Bronchial epithelial cell (primary cell): ENCODE data around the gene KRTAP10-7. TPM values are rescaled to one million over a fixed set of nuclear protein-coding genes. Genes with fewer than 3 reads are reported as not detected.

ENCODE experiments used
- DNase-seq: peaks from one replicate; pipeline ENCODE4 v3.0.0-alpha.2; 2010; ENCODE audit warnings: low read depth
- FAIRE-seq: peaks from 2 replicates; lab custom pipeline; 2011; peaks lifted over from hg19 to GRCh38; lab: Jason Lieb, UNC
- H3K27me3 ChIP-seq: 2 replicates; pipeline ENCODE4 v1.5.1; 2011; ENCODE audit warnings: low read length; ENCODE audit not compliant: control insufficient read depth, insufficient read depth
- H3K36me3 ChIP-seq: 2 replicates; pipeline ENCODE4 v1.5.1; 2011; ENCODE audit warnings: low read length; ENCODE audit not compliant: control insufficient read depth, insufficient read depth
- H3K4me3 ChIP-seq: 2 replicates; pipeline ENCODE4 v1.5.1; 2011; ENCODE audit warnings: mild to moderate bottlenecking, low read depth, low read length, control low read depth
- total RNA-seq: library from RNA; depleted of rRNA; stranded (reverse); fragments of >200 nt; gene quantifications from 2 replicates; pipeline ENCODE4 v1.2.1, GENCODE V29; 2014
- TF ChIP-seq, protein P1 (sequence below): IDR thresholded peaks from 2 replicates; pipeline ENCODE4 v1.5.1; 2011; ENCODE audit warnings: mild to moderate bottlenecking, moderate library complexity, low read length, control low read depth, inconsistent platforms; ENCODE audit not compliant: insufficient read depth, severe bottlenecking

Gene KRTAP10-7
- total RNA-seq, 1 donor from 2014 or later = not detected

DNA sequence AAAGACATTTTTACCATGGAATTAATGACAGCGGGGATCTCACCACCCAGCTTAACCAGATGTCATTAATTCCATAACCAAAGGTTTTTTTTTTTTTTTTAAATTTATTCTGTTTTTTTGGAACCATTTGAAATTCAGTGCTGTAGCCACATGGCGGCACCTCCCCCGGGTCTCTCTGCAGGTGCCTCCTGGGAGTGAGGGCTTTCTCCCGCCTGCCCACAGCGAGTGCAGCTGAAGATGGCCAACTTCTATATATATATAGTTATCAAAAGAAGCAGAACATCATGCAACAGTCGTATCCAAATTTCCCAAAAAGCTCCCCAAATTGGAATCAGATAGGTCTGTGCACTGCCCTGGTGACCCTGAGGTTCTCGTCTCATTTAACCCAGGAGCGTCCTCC is 15.1 kb downstream of the KRTAP10-7 start:
- Histone ChIP-seq H3K36me3 (no peaks in the 10 kb centered on the region), H3K27me3 (no peaks in the 10 kb centered on the region), H3K4me3 (no peak overlapping the region)
- no peak for FAIRE-seq
- TF ChIP-seq, protein P1, sequence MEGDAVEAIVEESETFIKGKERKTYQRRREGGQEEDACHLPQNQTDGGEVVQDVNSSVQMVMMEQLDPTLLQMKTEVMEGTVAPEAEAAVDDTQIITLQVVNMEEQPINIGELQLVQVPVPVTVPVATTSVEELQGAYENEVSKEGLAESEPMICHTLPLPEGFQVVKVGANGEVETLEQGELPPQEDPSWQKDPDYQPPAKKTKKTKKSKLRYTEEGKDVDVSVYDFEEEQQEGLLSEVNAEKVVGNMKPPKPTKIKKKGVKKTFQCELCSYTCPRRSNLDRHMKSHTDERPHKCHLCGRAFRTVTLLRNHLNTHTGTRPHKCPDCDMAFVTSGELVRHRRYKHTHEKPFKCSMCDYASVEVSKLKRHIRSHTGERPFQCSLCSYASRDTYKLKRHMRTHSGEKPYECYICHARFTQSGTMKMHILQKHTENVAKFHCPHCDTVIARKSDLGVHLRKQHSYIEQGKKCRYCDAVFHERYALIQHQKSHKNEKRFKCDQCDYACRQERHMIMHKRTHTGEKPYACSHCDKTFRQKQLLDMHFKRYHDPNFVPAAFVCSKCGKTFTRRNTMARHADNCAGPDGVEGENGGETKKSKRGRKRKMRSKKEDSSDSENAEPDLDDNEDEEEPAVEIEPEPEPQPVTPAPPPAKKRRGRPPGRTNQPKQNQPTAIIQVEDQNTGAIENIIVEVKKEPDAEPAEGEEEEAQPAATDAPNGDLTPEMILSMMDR = no peak
- no peak for DNase-seq

DNA sequence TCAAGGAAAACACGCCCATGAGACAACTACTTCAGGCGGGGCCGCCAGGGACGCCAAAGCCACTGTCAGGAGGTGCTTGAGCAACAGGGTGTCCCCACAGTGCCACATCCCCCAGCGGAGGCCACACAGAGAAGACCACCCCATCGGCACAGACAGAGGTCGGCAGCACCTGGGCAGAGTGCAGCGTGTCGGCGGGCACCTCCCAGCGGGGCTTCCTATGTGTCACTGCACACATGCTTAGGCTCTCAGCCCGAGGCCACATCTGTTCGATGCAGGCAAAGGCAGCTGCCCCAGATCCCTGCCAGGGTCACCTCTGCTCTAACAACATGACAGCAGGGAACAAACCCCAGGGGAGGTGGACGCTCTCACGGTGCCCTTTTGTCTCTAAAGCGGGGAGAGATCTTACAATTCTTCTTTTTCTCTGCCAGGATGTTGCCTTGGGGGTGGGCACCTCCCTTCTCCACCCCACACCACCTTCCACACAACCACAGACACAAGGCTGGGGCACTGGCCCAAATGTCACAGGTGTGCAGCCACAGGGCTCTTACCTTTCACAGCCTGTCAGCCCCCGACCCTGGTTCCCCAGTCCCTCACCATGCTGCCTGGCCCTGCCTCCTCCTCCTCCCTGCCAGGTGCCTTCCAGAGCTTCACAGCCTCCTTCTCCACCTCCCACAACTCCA is 15.7 kb downstream of the KRTAP10-7 start:
- Histone ChIP-seq H3K36me3 (no peaks in the 10 kb centered on the region), H3K27me3 (no peaks in the 10 kb centered on the region), H3K4me3 (no peak overlapping the region)
- DNase-seq (no peak), FAIRE-seq (no peak)
- TF ChIP-seq, protein P1 = no peak

DNA sequence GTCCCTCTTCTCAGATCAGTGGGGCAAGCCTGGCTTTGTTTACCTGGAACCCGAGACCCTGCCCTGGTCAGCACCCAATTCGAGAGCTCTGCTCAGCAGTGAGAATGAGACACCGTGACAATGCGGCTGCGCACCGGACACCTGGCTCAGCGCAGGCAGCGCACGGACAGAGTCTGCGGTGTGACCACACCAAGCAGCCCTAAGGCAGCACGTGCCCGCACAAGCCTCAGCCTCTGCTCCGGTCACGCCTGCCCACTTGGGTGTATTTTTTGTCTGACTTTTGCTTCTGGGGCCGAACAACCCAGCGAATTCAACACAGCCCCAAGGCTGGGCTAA is 16.2 kb downstream of the KRTAP10-7 start:
- Histone ChIP-seq H3K4me3 (no peak overlapping the region), H3K36me3 (no peaks in the 10 kb centered on the region), H3K27me3 (no peaks in the 10 kb centered on the region)
- TF ChIP-seq, protein P1 = no peak
- FAIRE-seq (no peak), DNase-seq (no peak)

DNA sequence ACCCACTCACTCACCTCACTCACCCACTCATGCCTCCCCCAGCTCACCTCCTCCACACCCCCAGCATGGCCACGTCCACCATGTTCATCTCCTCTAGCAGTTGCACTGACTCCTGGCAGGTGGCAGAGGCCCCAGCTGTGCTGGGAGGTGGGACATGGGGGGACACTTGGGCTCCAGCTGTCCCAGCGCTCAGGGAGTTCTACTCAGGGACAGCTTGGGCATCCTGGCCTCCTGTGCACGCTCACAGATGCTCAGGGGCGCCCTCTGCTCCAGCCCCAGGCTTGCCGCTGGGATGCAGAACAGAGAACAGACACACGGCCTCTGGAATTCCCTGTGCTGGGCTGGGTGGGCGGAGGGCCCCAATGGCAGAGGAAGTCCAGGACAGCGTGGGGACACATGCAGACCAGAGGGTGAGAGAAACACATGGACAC is 16.7 kb downstream of the KRTAP10-7 start:
- FAIRE-seq (no peak), DNase-seq (no peak)
- TF ChIP-seq, protein P1 = no peak
- Histone ChIP-seq H3K27me3 (no peaks in the 10 kb centered on the region), H3K36me3 (no peaks in the 10 kb centered on the region), H3K4me3 (no peak overlapping the region)

DNA sequence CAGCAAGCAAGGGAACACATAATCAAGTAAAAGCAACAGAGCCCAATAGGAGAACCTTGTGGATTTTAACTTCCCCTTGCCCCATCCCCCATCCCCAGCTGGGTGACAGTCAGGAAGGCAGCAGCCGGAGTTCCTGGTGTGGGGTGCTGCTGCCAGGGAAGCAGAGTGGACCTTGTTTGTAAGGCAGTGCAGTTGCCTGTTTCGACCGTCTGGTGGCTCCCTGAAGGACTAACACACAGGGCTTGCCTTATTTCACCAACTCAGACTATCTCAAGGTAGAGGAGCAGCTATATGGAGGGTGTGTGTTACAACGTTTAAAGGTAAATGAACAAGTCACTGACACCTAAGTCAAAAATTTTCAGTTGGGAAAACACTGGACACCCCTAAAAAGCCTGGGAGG is 18.1 kb downstream of the KRTAP10-7 start:
- H3K4me3 ChIP-seq = no peak overlapping the region
- H3K36me3 ChIP-seq = no peaks in the 10 kb centered on the region
- FAIRE-seq (no peak), DNase-seq (no peak)
- no peaks in the 10 kb centered on the region for H3K27me3 ChIP-seq
- TF ChIP-seq, protein P1 = no peak

DNA sequence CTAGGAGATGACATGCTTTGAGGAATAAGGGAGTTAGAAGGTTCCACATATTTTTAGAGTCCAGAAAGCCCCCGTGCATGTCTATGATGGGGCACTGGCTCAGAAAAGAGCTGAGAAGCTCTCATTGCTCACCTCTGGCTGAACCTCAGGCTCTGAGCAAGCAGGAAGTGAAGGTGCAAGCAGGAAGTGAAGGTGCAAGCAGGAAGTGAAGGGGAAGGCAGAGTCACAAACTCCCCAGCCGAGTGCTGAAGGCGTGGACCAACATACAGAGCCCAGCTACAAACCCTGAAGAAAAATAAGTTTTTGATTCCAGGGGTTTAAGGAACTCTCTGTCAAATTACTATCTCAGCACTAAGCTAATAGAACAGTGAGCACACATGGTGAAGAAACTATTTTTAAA is 18.5 kb downstream of the KRTAP10-7 start:
- no peak for FAIRE-seq
- no peak for DNase-seq

More for the DNA sequence above, 18.5 kb downstream of the KRTAP10-7 start:
- TF ChIP-seq, protein P1 = no peak
- no peaks in the 10 kb centered on the region for H3K36me3 ChIP-seq
- no peak overlapping the region for H3K4me3 ChIP-seq
- no peaks in the 10 kb centered on the region for H3K27me3 ChIP-seq
